Measurements from ENCODE around the gene SLC35F3. TPM values are rescaled to one million over a fixed set of nuclear protein-coding genes. Genes with fewer than 3 reads are reported as not detected.
"Not testable (repeated sequence)": the region's sequence is repeated elsewhere in the genome, so short reads cannot be mapped to it uniquely, and the experiment has no call there.

Gene SLC35F3
- total and polyA plus RNA-seq, 7 experiments from 2014 or later = 0.11 to 15.2 (median 0.96) TPM; not detected in 2

DNA sequence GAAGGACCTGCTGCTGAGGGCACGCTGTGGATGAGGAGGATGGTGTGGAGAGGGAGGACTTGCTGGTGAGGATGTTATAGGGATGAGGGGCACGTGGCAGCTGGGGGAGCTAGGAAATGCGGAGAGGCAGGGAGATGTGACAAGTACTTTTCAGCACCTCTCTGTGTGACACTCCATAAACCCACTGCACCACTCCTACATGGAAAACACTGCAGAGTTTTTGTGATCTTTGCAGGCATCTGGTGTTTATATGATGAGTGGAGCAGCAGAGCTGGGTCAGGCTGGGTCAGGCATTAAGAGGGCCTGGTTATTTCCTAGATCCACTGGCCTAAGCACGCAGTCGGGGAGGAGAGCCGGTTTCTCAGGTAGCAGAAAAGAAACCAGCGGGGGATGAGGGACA is 301.5 kb downstream of the SLC35F3 start:
- Histone ChIP-seq H3K4me3 (ENCODE audit: low read length) (no peak overlapping the region), H3K4me1 (ENCODE audit: control insufficient read depth in 2 of 2, insufficient read depth in 2 of 2, low read length in 2 of 2) (no peaks in the 10 kb centered on the region), H3K27ac (ENCODE audit: low read depth, low read length) (no peak overlapping the region), H3K27me3 (ENCODE audit: control insufficient read depth in 2 of 2, insufficient read depth in 2 of 2, low read length in 2 of 2) (no peaks in the 10 kb centered on the region), H3K9me3 (ENCODE audit: control insufficient read depth in 2 of 3, low read length in 3 of 3) (no peaks in the 10 kb centered on the region), H3K36me3 (ENCODE audit: control insufficient read depth in 2 of 3, insufficient read depth in 3 of 3, low read length in 3 of 3) (no peaks in the 10 kb centered on the region)
- Mint-ChIP-seq H3K36me3 (peaks cover 0 to 7% (median 2%) of the 10 kb centered on the region in 5 donors), H3K9me3 (peaks cover 0 to 5% (median 0%) of the 10 kb centered on the region in 11 donors), H3K27me3 (peaks cover 6 to 41% (median 21%) of the 10 kb centered on the region in 5 donors), H3K4me1 (peaks cover 0 to 11% (median 0%) of the 10 kb centered on the region in 7 donors), H3K4me3 (no peak overlapping the region), H3K27ac (peak overlapping the region in 5 of 9 donors; percentile 36 to 82 (median 69))
- ChIA-PET POLR2A (no interaction called here), CTCF (no interaction called here)
- ATAC-seq (no peak), DNase-seq (no peak)
- intact Hi-C loops (cut with micrococcal nuclease) = no loop called here

DNA sequence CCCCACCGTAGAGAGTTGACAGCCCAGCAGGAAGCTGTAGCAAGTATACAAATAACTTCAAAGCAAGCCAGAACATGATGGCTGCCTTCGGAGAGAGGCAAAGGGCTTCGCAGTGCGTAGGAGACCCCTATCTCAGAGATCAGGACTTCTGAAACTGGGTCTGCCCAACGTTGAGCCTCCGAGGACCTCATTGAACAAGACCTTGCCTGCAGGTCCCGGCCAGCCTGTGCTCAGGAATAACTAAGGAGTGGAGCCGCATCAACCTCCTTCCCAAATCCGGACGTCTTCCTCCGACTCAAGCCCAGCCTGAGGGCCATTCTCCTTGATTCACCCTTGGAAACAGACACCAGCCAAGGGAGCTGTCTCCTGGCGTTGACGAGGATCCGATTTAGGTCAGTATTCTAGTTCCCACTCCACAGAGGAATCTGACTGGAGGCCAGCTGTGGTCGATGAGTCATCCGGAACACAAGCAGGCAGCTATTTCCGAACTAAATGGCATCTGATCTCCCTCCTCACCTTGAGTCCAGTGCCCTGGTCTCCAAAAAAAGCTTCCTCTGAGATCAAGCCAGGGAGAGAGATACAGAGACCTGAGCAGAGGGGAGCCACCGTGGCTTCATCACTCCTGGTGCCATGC is 302.3 kb downstream of the SLC35F3 start:
- Histone ChIP-seq H3K27ac (ENCODE audit: low read depth, low read length) (no peak overlapping the region), H3K27me3 (ENCODE audit: control insufficient read depth in 2 of 2, insufficient read depth in 2 of 2, low read length in 2 of 2) (no peaks in the 10 kb centered on the region), H3K36me3 (ENCODE audit: control insufficient read depth in 2 of 3, insufficient read depth in 3 of 3, low read length in 3 of 3) (no peaks in the 10 kb centered on the region), H3K4me3 (ENCODE audit: low read length) (no peak overlapping the region), H3K9me3 (ENCODE audit: control insufficient read depth in 2 of 3, low read length in 3 of 3) (no peaks in the 10 kb centered on the region), H3K4me1 (ENCODE audit: control insufficient read depth in 2 of 2, insufficient read depth in 2 of 2, low read length in 2 of 2) (no peaks in the 10 kb centered on the region)
- CTCF ChIA-PET = no interaction called here
- Mint-ChIP-seq H3K27me3 (peaks cover 3 to 33% (median 23%) of the 10 kb centered on the region in 5 donors), H3K4me1 (peaks cover 0 to 8% (median 0%) of the 10 kb centered on the region in 7 donors), H3K36me3 (peaks cover 0 to 7% (median 2%) of the 10 kb centered on the region in 5 donors), H3K9me3 (peaks cover 0 to 5% (median 0%) of the 10 kb centered on the region in 11 donors), H3K27ac (peak overlapping the region in 4 of 9 donors; percentile 31 to 67 (median 63)), H3K4me3 (no peak overlapping the region)
- DNase-seq = no peak
- intact Hi-C loops (cut with micrococcal nuclease) = loop anchor here in 1 of 2 donors (1.0 kb wide), 1 partner anchor 30 kb away; no protein-coding TSS in a partner anchor
- POLR2A ChIA-PET = no interaction called here
- no peak for ATAC-seq

GRCh38 chr1:234208351-234208750 is 303.9 kb downstream of the SLC35F3 start:
- H3K4me3 ChIP-seq (ENCODE audit: low read length) = no peak overlapping the region
- DNase-seq (no peak), ATAC-seq (no peak)
- no peak overlapping the region for H3K27ac Mint-ChIP-seq
- H3K9me3 ChIP-seq (ENCODE audit: control insufficient read depth in 2 of 3, low read length in 3 of 3) = no peaks in the 10 kb centered on the region
- intact Hi-C loops (cut with micrococcal nuclease) = no loop called here
- H3K4me1 ChIP-seq (ENCODE audit: control insufficient read depth in 2 of 2, insufficient read depth in 2 of 2, low read length in 2 of 2) = peaks cover 0 to 7% of the 10 kb centered on the region in 2 donors
- H3K4me1 Mint-ChIP-seq = peaks cover 0 to 9% (median 7%) of the 10 kb centered on the region in 7 donors
- no peak overlapping the region for H3K27ac ChIP-seq (ENCODE audit: low read depth, low read length)
- peaks cover 0 to 7% (median 5%) of the 10 kb centered on the region in 5 donors for H3K36me3 Mint-ChIP-seq
- ChIA-PET CTCF (no interaction called here), POLR2A (no interaction called here)
- peaks cover 4 to 33% (median 29%) of the 10 kb centered on the region in 5 donors for H3K27me3 Mint-ChIP-seq
- no peak overlapping the region for H3K4me3 Mint-ChIP-seq
- H3K27me3 ChIP-seq (ENCODE audit: control insufficient read depth in 2 of 2, insufficient read depth in 2 of 2, low read length in 2 of 2) = no peaks in the 10 kb centered on the region
- peaks cover 0 to 5% (median 0%) of the 10 kb centered on the region in 11 donors for H3K9me3 Mint-ChIP-seq
- no peaks in the 10 kb centered on the region for H3K36me3 ChIP-seq (ENCODE audit: control insufficient read depth in 2 of 3, insufficient read depth in 3 of 3, low read length in 3 of 3)

DNA sequence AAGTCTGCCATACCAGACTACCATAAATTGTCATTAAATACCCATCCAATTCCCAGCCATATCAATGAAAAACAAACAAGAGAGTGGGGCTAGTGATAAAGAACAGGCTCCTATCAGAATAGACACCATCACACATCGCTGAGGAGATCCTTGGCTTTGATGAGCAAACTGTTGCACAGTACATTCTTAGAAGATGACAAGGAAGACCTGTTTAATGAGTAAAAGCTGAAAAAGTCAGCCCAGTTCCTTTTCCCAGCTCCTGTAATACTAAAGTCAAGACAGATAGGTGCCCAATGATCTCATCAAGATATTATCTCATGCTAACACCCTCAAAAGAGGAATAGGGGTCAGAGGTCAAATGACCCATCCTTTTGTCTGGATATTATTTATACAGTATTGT is 304.3 kb downstream of the SLC35F3 start:
- peaks cover 0 to 8% of the 10 kb centered on the region in 2 donors for H3K4me1 ChIP-seq (ENCODE audit: control insufficient read depth in 2 of 2, insufficient read depth in 2 of 2, low read length in 2 of 2)
- Mint-ChIP-seq H3K27me3 (peaks cover 4 to 34% (median 29%) of the 10 kb centered on the region in 5 donors), H3K4me1 (peaks cover 0 to 14% (median 12%) of the 10 kb centered on the region in 7 donors), H3K27ac (no peak overlapping the region), H3K9me3 (peaks cover 0 to 5% (median 0%) of the 10 kb centered on the region in 11 donors), H3K4me3 (no peak overlapping the region), H3K36me3 (peaks cover 0 to 7% (median 5%) of the 10 kb centered on the region in 5 donors)
- H3K27ac ChIP-seq (ENCODE audit: low read depth, low read length) = no peak overlapping the region
- intact Hi-C loops (cut with micrococcal nuclease) = no loop called here
- DNase-seq = no peak
- no peaks in the 10 kb centered on the region for H3K9me3 ChIP-seq (ENCODE audit: control insufficient read depth in 2 of 3, low read length in 3 of 3)
- no peaks in the 10 kb centered on the region for H3K36me3 ChIP-seq (ENCODE audit: control insufficient read depth in 2 of 3, insufficient read depth in 3 of 3, low read length in 3 of 3)
- no peaks in the 10 kb centered on the region for H3K27me3 ChIP-seq (ENCODE audit: control insufficient read depth in 2 of 2, insufficient read depth in 2 of 2, low read length in 2 of 2)
- POLR2A ChIA-PET = no interaction called here
- no peak for ATAC-seq
- H3K4me3 ChIP-seq (ENCODE audit: low read length) = no peak overlapping the region
- CTCF ChIA-PET = no interaction called here

DNA sequence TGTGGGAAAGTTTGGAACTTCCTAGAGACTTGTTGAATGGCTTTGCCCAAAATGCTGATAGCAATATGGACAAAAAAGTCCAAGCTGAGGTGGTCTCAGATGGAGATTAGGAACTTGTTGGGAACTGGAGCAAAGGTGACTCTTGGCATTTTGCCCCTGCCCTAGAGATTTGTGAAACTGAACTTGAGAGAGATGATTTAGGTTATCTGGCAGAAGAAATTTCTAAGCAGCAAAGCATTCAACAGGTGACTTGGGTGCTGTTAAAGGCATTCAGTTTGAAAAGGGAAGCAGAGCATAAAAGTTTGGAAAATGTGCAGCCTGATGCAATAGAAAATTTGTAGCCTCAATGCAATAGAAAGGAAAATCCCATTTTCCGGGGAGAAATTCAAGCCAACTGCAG is 306.0 kb downstream of the SLC35F3 start:
- H3K4me3 ChIP-seq (ENCODE audit: low read length); H3K27ac Mint-ChIP-seq: not testable (repeated sequence)

DNA sequence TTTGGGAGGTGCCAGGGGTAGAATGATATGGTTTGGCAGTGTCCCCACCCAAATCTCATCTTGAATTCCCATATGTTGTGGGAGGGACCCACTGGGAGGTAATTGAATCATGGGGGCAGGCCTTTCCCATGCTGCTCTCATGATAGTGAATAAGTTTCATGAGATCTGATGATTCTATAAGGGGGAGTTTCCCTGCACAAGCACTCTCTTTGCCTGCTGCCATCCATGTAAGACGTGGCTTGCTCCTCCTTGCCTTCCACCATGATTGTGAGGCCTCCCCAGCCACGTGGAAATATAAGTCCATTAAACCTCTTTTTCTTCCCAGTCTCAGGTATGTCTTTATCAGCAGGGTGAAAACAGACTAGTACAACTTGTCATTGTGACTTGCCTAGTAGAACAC is 307.4 kb downstream of the SLC35F3 start:
- H3K4me1 ChIP-seq (ENCODE audit: control insufficient read depth in 2 of 2, insufficient read depth in 2 of 2, low read length in 2 of 2) = peaks cover 0 to 17% of the 10 kb centered on the region in 2 donors
- CTCF ChIA-PET; H3K4me3 ChIP-seq (ENCODE audit: low read length); H3K4me3 Mint-ChIP-seq; H3K27ac Mint-ChIP-seq; H3K9me3 ChIP-seq (ENCODE audit: control insufficient read depth in 2 of 3, low read length in 3 of 3); H3K27ac ChIP-seq (ENCODE audit: low read depth, low read length); ATAC-seq; H3K36me3 ChIP-seq (ENCODE audit: control insufficient read depth in 2 of 3, insufficient read depth in 3 of 3, low read length in 3 of 3); H3K27me3 ChIP-seq (ENCODE audit: control insufficient read depth in 2 of 2, insufficient read depth in 2 of 2, low read length in 2 of 2); DNase-seq; H3K9me3 Mint-ChIP-seq; POLR2A ChIA-PET: not testable (repeated sequence)
- intact Hi-C loops (cut with micrococcal nuclease) = loop anchor here (1.0 to 10.0 kb wide), 2 partner anchors 57 to 98 kb away; no protein-coding TSS in a partner anchor
- peaks cover 0 to 13% (median 5%) of the 10 kb centered on the region in 5 donors for H3K36me3 Mint-ChIP-seq
- peaks cover 0 to 28% (median 21%) of the 10 kb centered on the region in 7 donors for H3K4me1 Mint-ChIP-seq
- peaks cover 8 to 51% (median 28%) of the 10 kb centered on the region in 5 donors for H3K27me3 Mint-ChIP-seq

More for the DNA sequence above, 306.0 kb downstream of the SLC35F3 start:
- H3K9me3 Mint-ChIP-seq; H3K27ac ChIP-seq (ENCODE audit: low read depth, low read length); POLR2A ChIA-PET; H3K36me3 Mint-ChIP-seq; H3K9me3 ChIP-seq (ENCODE audit: control insufficient read depth in 2 of 3, low read length in 3 of 3); H3K4me3 Mint-ChIP-seq; DNase-seq; H3K36me3 ChIP-seq (ENCODE audit: control insufficient read depth in 2 of 3, insufficient read depth in 3 of 3, low read length in 3 of 3); ATAC-seq; CTCF ChIA-PET; H3K27me3 ChIP-seq (ENCODE audit: control insufficient read depth in 2 of 2, insufficient read depth in 2 of 2, low read length in 2 of 2): not testable (repeated sequence)
- H3K27me3 Mint-ChIP-seq = peaks cover 4 to 38% (median 27%) of the 10 kb centered on the region in 5 donors
- intact Hi-C loops (cut with micrococcal nuclease) = loop anchor here in 1 of 2 donors (10.0 kb wide), 1 partner anchor 56 kb away; no protein-coding TSS in a partner anchor
- peaks cover 0 to 16% of the 10 kb centered on the region in 2 donors for H3K4me1 ChIP-seq (ENCODE audit: control insufficient read depth in 2 of 2, insufficient read depth in 2 of 2, low read length in 2 of 2)
- peaks cover 0 to 17% (median 14%) of the 10 kb centered on the region in 7 donors for H3K4me1 Mint-ChIP-seq
